Measurements from ENCODE around the gene SPG7.
A peak's percentile ranks its signal among the peaks of the same experiment; 100 is the strongest.

SPG7 gene

GRCh38 chr16:89556750-89557689 lies 48.8 kb downstream of the SPG7 start:
- TF ChIP-seq, protein P1, sequence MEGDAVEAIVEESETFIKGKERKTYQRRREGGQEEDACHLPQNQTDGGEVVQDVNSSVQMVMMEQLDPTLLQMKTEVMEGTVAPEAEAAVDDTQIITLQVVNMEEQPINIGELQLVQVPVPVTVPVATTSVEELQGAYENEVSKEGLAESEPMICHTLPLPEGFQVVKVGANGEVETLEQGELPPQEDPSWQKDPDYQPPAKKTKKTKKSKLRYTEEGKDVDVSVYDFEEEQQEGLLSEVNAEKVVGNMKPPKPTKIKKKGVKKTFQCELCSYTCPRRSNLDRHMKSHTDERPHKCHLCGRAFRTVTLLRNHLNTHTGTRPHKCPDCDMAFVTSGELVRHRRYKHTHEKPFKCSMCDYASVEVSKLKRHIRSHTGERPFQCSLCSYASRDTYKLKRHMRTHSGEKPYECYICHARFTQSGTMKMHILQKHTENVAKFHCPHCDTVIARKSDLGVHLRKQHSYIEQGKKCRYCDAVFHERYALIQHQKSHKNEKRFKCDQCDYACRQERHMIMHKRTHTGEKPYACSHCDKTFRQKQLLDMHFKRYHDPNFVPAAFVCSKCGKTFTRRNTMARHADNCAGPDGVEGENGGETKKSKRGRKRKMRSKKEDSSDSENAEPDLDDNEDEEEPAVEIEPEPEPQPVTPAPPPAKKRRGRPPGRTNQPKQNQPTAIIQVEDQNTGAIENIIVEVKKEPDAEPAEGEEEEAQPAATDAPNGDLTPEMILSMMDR (IDR thresholded peaks at IDR 0.05; ENCODE audit: low read depth, low read length, missing control alignments): peak; percentile 90
- DNase-seq (ENCODE audit: low read depth): no peak
- no peak overlapping the region for H3K4me3 ChIP-seq (ENCODE audit: low read depth, low read length)

- H3K4me3 ChIP-seq (ENCODE audit: low read depth, low read length): no peak overlapping the region
- no peak for DNase-seq (ENCODE audit: low read depth)
- TF ChIP-seq, protein P1 (IDR thresholded peaks at IDR 0.05; ENCODE audit: low read depth, low read length, missing control alignments): no peak
Observed at GRCh38 chr16:89557690-89558490, 49.7 kb downstream of the SPG7 start.

- TF ChIP-seq, protein P1 (IDR thresholded peaks at IDR 0.05; ENCODE audit: low read depth, low read length, missing control alignments): no peak
- peak within 1 kb of the TSS; percentile 69 for H3K4me3 ChIP-seq (ENCODE audit: low read depth, low read length)
- DNase-seq (ENCODE audit: low read depth): peak; percentile 76
Observed at GRCh38 chr16:89560378-89561141, 52.4 kb downstream of the SPG7 start, which contains the start of gene RPL13. Gene RPL13, plus strand, starts transcription at chr16:89560682. Its CDS starts 278 bp downstream, at chr16:89560960.

DNA sequence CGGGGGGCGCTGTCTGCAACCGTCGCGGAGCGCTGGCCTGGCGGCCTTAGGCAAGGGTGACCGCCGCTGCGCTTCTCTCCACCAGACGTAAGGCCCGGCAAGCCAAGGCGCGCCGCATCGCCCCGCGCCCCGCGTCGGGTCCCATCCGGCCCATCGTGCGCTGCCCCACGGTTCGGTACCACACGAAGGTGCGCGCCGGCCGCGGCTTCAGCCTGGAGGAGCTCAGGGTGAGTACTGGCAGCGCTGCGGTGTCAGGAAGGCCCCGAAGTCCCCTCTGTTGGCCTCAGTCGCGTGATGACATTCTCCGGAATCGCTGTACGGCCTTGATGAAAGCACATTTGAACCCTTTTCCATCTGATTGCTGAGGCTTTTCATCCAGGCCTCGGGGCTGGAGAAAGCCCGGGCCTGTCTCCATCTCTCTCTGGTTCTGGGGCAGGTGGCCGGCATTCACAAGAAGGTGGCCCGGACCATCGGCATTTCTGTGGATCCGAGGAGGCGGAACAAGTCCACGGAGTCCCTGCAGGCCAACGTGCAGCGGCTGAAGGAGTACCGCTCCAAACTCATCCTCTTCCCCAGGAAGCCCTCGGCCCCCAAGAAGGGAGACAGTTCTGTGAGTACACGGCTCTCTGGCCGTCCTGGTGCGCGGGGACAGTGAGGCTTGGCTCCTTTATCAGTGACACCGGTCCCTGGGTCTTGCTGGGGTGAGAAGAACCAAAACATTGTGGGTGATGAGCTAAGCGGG lies 53.1 kb downstream of the SPG7 start:
- TF ChIP-seq, protein P1 (IDR thresholded peaks at IDR 0.05; ENCODE audit: low read depth, low read length, missing control alignments): no peak
- no peak for DNase-seq (ENCODE audit: low read depth)

GRCh38 chr16:89561884-89562599 lies 53.8 kb downstream of the SPG7 start:
- peak overlapping the region; percentile 69 for H3K4me3 ChIP-seq (ENCODE audit: low read depth, low read length)
- DNase-seq (ENCODE audit: low read depth): no peak
- TF ChIP-seq, protein P1 (IDR thresholded peaks at IDR 0.05; ENCODE audit: low read depth, low read length, missing control alignments): no peak

More for the DNA sequence above, 53.1 kb downstream of the SPG7 start:
- peak overlapping the region; percentile 69 for H3K4me3 ChIP-seq (ENCODE audit: low read depth, low read length)
